Nucleus accumbens (tissue), 56 donors: ENCODE results near the gene RPS27L.

ENCODE experiments used
- DNase-seq, 56 donors: peaks; one replicate each; lab custom pipeline; 2025; lab: John Stamatoyannopoulos, UW

RPS27L gene

DNA sequence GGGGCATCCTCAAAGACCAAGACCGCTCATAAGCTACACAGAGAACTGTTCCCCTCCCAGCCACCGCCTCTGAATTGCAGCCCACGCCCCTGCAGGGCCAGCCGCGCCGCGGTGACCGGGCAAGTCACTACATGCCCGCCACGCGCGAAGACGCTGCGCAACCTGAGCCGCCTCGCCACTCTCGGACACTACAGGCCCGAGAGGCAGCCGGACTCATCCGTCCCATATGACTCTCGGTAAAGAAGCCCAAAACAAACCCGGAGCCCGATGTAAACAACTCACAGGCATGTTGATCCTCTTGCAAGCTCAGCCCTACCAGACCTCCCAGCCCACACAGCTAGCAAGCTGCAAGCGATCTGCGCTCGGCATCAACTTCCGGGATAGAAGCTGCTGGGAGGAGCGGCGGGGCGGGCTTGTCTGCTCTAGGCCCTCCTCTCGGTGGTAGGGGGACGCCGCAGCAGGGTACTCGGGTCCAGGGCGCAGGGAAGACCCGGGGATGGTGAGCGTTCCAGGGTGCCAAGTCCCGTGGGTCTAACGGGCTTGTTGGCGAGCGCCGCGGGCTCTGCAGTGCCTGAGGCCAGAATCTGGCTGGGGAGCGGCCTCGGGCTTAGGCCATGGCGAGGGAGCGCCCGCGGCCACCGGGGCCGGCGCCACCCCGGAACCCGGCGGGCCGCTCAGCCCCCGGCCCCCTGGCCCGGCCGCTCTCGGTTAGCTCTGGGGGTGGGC lies at the start of gene RPS27L:
TSS of gene RPS27L (minus strand) at position 360 of the 726 bp plus-strand sequence. CDS start at position 288, 72 bp downstream.
- DNase-seq: peak; percentile 51 to 94 (median 84)

DNA sequence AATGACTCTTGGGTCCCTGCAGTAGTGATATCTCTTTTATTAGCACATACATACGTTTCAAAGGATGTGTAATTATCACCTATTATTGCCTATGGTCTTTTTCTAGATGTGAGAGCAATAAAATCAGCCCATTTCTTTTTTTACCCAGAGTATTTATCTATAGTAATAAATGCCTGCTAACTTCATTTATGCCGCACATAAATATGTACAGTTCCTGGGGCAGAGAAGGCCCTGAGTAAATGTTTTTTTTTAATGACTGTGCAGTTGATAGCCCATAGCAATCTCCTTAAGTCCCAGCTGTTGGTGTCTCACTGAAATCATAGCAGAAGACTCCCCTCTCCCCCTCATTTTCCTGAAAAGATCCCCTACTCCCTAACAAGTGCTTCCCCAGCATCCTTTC lies 48.8 kb upstream of the RPS27L start:
- no peak for DNase-seq

DNA sequence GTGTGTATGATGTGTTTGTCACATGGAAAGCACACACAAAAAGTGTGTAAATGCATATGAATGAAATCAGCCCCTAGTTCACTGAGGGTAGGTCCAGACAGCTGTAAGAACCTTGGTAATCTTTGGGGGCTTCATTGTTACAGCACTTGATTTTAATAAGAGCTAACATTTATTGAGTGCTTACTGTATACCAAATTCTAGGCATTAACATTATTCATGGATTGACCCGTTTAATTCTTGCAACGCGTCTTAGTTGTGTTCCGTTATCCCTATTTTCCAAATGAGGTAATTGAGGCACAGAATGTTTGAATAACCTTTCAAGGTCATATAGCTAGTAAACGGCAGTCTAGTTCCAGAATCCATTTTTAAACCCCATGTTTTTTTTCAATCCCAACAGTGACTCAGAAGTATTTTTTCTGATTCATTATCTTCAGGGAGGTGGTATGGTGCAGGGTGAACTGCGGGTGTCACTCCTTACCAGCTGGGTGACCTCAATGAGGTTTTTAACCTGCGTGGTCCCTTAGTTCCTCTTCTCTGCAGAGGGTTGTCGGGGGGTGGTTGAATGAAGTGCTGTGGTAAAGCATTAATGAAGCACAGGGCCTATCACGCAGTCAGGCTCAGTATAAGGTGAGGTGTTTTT lies 46.3 kb upstream of the RPS27L start:
- DNase-seq: no peak

DNA sequence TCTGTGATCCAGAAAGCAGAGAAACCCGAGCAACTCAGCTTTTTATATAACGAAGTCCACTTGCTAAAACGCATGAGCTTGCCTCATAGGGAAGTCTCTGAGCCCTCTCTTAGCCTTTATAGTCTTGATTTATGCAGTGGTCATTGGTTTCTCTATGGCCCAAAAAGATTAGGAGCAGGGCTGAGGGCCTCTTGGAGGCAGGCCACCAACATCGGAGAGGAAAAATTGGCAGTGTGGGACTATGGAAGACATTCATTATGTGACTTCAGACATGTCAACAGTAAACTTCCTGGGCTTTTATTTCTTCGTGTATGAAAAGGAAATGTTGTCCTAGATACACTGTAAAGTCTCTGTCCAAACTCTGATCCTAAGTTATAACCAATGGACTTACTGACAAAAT lies 45.6 kb upstream of the RPS27L start:
- DNase-seq: no peak

DNA sequence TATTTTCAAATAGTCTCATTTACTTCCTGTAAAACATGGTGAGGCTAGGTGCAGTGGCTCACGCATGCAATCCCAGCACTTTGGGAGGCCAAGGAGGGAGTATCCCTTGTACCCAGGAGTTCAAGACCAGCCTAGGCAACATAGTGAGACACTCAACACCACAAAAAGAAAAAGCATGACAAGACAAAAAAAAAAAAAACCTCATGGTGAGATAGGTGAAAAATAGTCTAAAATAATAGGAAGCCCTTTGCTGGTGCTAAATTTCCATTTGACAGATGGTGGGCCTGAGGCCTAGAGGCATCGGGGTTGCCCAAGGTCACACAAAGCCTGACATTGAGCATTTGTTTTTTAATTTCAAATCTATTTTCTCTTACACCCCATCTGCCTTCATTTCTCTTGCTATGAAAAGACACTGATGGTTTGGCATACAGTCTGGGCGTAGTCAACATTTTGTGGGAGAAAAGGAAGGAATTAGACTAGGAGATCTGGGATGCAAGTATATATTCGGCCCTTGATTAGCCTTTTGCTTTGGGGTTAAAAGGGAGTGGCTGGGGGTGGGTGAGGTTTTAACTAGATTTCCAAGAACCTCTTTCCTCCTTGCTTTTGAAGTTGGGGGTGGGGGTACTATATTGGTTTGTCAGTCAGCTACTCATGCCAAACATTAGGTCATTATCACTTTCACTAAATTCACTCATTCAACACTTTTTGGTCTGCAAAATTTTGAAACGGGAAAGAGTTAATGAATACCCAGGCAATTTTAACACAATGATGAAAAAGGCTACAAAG lies 43.4 kb upstream of the RPS27L start:
- DNase-seq: no peak

DNA sequence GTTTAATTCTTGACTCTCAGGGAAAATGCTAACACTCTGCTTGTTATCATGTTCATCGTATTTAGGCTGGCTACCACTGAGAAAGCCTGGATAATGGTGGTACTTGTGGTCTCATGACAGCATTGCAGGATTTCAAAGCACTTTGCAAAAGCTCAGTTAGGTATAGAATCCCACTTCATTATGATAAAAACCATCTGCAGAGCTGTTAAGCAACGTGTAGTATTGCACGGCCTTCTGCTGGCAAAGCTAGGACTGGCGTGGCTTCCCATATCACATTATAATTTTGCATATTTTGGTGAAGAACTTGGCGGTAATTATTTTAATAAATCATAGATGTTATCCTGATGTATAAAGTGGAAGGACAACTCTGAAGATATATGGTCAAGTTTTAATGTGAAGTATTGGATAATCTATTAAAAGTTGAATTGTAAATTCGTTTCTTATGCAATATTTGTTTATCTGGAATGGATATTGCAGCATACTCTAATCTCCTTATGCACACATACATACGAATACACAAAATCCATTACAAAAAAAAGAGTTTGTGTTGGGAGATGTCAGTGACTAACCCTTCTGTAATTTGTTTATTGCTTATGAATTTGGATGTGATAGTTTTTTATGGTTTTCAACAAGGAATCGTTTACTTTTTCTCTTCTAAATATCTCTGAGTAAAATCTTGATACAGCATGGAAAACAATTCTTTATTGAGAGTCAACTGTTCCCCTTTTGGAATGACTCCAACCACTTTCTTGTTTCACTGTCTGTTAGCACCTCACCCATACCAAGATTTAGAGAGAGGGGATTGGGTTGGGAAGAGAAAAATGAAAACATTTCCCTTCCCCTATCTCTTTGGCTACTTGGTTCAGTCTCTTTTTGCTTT lies 41.3 kb upstream of the RPS27L start:
- no peak for DNase-seq

DNA sequence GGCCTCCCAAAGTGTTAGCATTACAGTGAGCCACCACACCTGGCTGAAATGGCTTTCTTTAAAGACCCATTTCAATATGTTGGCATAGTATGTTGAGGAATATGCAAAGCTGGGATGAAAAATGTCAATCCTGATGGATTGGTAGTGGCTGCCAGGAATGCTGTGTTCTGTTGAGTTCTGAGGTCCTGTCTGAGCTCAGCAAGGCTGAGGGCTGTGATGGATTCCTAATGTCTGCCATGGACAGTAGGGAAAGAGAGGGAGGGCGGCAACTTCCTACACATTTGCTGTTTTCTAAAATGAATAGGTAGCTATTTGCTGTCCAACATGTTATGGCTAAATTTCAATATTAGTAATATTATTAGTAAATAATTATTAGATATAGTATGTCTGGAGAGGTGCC lies 40.3 kb upstream of the RPS27L start:
- DNase-seq: no peak

DNA sequence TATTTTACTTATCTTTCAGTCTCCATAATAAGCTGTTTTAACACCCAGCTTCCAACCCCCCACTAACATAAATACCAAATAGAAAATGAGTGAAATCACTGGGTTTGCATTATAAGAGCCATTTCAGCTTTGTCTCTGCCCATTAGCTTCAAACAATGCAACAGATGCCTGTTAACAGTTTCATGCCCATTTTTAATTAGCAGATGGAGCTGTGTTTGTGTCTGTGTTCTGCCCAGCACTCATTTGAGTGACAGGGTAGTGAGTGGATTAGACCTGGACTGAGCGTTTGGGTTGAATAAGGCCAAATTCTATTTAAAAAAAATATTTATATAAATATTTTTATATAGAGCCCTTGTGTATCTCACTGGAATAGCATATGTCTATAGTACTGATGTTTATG lies 39.6 kb upstream of the RPS27L start:
- no peak for DNase-seq

DNA sequence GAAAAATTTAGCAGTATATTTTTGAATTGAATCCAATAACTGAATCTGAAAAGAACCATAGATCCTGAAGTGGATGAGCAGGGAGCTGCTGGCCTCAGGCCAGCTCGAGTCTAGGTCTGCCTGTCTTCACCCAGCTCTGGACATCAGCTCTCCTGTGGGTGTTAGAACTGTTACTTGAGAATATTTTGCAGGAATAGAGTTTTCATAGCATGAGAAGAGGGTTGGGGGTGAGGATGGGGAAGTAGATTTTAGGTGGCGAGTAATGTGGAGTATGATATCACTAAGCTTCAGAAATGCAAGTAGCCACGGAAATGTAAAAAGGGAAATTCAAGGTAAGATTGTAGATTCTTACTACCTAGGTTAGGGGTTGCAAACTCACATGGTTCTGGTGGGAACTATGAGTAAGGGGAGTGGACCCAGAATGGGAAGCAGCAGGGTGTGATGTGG lies 38.3 kb upstream of the RPS27L start:
- peak in 3 of 56 donors; percentile 5 to 8 (median 6) for DNase-seq

DNA sequence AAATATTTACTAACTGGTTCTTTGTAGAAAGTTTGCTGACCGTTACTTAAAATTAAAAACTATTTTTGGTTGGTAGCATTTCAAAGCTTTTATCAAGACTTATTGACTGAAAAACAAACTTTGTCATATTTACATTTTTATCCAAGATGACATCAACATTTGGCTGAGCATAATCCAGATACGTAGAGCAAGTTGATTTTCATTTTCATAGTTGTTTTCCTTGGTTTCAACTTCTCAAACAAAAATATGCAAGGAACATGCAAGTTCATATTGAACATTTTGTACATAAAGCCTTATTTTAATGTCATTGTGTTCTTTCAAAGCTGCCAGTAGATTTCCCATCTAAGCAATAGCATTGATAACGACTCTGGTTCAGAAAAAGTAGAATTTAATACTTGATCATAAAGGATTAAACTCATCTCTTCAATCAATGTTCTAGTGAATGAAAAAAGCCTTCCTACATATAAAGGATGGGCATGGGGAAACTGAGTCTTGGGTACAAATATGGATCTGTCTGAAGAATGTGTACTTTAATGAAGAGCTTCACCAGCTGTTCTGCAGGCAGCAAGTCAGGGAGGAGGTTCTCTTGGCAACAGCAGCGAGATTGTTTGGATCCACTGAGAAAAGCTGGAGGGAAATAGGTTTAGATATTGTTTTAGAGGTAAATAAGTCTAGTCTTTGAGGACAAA lies 37.7 kb upstream of the RPS27L start:
- no peak for DNase-seq

DNA sequence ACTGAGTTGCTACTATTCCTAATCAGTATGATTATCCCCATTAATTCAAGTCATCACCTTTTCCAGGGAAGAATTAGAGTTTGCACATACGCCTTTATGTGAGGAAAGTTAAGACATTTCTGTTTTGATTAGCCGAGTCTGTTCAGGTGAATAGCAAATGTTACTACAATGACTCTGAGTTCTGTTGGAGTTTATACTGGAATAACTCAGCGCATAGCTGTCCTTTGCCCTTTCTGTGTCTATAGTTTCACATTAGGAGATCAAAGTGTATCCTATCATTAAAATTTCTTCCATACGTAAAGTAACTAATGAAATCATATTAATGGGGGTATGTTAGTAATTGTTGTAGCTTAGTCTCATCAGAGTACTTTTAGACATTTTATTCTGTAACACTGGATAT lies 37.0 kb upstream of the RPS27L start:
- DNase-seq: no peak

DNA sequence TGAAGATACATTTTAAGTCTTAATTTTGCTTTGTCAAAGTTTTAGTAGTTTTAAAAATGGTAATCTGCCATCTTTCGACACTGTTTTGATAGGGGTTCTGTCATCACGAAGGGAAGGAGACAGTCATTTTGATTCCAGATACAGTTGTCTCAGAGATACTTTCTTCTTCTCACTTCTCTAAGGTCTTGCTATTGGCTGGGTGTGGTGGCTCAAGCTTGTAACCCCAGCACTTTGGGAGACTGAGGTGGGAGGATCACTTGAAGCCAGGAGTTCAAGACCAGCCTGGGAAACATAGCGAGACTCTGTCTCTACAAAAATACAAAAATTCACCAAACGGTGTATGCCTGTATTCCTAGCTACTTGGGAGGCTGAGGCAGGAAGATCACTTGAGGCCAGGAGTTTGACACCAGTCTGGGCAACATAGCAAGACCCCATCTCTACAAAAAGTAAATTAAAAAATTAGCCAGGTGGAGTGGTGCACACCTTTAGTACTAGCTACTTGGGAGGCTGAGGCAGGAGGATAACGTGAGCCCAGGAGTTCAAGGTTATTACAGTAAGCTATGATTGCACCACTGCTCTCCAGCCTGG lies 35.4 kb upstream of the RPS27L start:
- DNase-seq: no peak

DNA sequence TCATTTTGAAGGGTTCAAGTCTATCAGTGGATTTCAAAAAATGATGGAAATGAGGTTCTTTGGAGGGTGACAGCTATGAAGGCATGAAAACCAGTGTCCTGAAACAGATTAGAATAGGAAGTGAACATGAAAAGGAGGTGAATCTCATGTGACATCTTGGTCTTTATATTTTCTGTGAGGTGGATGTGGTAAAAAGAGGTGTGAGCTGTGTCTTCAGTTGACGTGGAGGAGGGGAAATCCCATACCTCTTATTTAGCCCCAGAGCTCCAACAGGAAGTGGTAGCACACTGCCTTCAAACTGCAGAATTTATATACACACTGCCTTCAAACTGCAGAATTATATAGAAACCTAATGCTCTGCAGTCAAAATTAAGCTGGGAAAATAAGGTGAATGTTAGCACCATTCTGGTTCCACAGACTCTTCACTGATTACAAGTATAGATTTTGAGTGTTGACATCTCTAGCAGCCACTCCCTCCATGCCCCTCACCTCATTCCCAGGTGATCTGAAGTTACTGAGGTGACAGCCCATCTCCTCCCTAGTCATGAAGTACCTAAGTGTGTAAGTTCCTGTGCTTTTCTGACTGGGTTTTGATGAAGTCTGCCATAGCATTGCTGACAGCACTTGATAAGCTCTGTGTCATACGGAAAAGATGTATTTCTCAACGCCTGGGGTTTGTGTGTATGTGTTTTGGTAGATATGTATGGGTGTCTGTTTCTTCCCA lies 34.8 kb upstream of the RPS27L start:
- DNase-seq: no peak

DNA sequence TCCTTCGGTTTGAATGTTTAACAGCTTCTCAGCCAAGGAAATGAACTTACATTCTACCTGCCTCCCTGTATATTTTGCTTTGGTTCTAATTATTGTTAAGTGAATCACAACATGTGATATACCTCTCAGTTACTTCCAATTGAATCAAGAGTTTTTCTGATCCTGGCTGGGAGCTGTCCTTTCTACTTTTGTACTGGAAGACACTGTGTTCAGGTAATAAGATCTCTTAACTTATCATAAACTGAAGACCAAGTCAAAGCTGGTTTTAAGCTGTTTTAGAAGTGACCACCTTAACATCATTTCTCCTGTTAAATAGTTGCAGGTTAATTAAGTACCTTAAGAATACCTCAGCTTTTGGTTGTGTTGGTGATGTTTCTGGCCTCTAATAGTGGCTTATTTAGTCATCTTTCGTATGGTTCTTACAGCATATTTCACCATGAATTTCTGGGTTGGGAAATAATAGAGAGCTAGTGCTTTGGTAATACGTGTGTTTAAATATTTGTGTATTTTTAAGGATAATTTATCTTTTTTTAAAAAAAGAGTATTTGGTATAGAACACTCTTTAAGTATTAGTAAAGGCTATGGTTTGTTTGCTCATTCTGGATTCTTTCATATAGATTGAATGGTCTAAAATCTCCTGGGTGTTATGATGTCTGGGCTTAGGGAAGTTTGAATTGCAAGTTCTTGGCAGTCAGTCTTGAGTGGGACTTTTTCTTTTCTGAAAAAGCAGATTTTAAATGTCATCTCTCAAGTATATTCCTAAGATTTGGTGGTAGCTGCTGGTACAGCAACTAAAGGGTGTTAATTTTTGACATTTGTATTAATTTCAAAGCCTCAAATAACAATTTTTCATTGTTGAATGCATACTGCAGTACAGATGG lies 33.7 kb upstream of the RPS27L start:
- no peak for DNase-seq

DNA sequence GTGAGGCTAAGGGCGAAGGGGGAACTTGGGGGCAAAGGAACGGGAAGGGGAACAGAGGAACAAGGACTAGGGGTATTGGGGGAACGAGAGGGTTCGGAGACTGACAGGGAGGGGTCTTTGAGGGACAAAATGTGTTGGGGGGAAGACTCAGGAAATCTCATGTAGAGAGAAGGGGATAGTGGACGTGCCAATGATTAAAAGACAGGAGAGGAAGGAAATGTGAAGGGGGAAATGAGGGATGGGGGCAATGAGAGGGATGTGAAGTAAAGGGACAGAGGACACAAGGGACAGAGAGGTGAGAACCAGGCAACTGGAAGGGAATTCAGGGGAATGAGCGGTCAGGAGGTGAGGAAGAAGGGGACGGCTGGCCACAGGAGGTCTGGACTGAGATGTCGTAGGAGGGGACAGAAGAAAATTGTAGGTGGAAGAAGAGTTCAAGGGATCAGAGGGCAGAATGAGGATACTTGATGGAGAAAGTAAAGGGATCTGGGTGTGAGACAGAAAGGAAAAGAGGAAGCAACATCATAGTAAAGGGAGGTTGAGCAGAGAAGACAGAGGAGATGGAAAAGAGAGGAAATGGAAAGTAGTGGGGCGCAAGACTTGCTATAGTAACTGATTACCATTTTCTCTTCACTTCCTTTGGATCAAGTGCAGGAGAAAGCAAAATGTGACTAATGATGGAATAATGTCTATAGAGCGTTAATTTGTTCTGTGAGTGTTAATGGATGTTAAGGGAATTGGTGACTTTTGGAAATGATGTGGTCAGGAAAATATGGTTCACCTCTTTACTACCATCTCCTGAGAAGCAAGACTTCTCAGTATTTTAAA lies 32.9 kb upstream of the RPS27L start:
- no peak for DNase-seq

DNA sequence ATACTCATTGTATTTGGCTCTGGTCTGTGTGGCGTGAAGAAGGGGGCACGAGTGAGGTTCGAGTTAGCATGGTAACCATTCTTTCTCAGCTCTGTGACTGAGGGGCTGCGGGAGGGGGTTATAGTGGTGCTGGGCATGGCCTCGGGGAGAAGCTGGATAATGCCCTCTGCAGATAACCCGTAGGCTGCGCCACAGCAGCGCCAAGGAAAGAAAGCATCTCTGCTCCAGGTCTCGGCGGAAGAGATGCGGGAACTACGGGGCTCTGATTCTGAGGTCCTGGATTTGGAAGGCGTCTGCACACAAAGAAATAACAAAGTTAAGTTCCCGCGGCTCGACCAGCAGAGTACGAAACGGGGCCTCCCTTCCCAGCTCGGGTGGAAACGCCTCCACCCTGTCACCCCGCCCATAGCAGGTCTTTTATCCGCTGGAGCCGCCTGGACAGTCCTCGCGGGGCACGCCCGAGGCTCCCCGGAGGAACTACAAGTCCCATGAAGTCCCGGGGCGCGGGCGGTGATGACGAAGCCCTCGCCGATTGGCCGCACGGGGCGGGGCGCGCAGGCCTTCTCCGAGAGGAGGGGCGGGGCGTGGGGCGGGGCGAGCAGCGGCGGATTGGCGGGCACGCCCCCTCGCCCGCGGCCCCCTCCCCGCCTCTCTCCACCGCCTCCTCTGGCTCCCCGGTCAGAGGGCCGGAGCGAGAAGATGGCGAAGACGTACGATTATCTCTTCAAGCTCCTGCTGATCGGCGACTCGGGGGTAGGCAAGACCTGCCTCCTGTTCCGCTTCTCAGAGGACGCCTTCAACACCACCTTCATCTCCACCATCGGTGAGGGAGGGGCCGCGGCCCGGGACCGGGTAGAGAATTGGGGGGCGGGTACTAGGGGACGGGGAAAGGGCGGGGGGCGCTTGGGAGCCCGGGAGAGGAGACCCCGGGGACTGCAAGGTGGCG lies 31.9 kb upstream of the RPS27L start, which contains the start of gene RAB8B:
TSS of gene RAB8B (plus strand) at position 681 of the 946 bp plus-strand sequence. CDS start at position 700, 19 bp downstream.
- DNase-seq: peak; percentile 70 to 99 (median 96)
